Posterior cingulate gyrus (tissue), 11 donors: ENCODE measurements around the gene WWTR1.

Experiments used
- DNase-seq, 10 donors: peaks; one replicate each; pipeline versions ENCODE4 v3.0.0 to v3.0.0-alpha.2; 2020 to 2021; ENCODE audit warnings: mixed read lengths in 3 of 10
- intact Hi-C: fragments of 100-400 bp; cut with DNase I; formaldehyde crosslinking; loops from one replicate; pipeline ENCODE4 v1.15.1; 2023

WWTR1 gene

DNA sequence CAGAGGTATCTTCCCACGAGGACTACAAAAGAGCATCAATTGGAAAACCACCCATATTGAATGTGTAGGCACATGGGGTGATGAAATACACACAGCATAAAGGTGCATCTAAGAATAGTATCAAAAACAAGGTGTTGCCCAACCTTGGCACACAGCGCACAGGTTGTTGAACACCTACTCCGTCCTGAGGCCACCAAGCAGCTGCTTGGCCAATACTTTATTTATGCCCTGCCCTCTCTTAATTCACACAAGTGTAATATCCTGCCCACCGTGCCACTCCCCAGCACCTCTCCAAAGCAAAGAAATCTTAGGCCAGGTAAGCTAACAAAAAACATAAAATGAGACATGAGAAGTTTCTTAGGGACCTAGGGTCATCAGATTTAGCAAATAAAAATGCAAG, 31.2 kb downstream of the WWTR1 start:
- no peak for DNase-seq
- intact Hi-C loops: no loop called here

DNA sequence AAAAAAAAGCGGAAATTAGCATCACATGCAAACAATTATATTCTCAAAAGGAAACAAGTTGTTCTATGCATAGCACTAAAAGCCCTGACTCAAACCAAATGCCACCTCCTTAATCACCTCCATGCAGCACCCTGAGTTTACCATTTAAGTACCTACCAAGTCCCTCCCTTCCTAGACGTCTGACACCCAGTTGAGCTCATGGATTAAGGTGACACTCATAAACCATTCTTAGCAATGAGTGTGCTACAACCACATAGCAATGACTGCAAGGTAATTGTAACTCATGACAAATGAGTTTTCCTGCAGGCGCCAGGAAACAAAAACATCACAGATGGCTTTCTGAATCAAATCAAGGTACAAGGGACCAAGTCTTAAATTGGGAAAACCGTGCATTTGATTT, 32.0 kb downstream of the WWTR1 start:
- intact Hi-C loops: no loop called here

DNA sequence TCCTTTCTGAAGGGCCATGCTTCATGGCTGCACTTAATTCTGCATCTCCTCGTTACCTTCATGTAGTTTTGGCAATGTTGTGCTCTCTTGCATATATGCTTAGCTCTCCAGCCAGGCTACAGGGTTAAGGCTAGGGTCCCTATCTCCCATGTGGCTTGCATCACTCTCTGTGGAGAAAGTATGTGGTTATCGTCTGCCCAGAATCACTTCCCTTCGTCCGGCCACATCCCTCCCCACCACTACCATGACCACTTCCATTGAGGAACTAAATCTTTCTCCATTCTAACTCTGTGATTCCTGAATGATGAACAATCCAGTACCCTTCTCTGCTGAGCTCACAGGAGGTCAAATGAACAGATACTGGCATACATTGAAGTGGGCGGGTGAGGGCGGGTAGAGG, 34.0 kb downstream of the WWTR1 start:
- intact Hi-C loops: no loop called here
- no peak for DNase-seq

More for the DNA sequence above, 32.0 kb downstream of the WWTR1 start:
- DNase-seq: no peak

DNA sequence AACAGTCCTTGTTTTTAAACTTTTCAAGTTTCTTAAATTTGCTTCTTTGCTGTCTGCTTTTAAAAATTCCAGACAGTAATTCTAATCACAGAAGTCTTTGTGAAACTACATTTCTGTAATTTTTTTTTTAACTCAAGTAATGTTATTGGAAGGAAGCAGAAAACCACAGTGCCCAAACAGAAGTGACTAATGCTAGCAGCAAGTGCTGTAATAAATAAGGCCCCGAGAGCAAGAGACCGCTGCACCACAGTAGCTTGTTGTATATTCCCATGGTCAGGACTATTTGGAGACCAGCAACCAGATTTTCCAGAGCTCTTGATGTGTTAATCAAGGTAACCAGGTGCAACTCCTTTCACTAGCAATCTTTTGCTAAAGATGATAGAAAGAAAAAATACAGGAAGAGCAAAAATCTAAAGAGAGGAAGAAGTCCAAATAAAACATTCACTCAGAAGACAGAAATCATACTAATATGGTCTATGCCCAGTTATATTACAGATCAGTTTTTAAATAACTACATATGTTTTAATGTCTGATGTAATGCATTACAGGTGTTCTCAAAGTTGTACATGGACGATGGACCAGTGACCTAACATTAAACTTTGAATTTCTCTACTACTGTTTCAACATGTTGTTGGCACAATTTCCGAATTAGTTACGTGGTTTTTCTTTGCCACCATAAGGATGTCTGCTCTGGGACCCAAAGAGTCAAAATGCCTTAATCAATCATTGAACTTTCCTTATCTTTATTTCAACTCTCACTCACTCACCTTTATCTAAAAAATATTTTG, 36.4 kb downstream of the WWTR1 start:
- intact Hi-C loops: no loop called here
- DNase-seq: no peak

DNA sequence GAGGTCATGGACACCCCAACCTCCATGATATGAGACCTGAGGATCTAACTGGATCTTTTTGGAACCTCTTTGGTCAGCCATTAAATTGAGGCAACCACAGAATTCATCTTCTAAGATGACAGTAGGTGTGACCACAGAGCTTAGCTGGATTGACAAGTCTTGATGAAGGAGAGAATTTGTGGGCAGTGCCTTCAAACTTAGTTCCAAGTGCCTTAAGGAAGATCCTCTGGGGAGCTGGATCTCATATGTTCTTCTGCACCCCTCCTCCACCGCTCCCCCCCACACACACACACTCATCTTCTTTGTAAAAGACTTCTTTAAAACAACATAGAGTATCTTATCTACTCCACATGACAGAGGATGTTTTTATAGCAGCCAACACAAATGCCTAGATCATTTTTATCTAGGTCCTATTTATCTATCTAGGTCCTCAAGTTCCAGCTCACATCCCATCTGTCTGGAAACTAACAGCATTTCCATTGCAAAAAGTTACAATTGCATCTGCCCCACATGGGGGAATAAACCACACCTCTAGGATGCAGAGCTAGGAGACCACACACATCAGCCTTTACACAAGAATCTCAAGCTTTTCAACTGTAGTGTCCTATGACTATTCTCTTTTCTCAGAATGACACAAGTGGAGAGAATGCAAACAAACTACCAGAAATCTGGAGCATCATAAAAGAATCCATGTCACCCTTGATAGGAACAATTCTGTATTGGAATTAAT, 37.4 kb downstream of the WWTR1 start:
- DNase-seq: no peak
- intact Hi-C loops: no loop called here

DNA sequence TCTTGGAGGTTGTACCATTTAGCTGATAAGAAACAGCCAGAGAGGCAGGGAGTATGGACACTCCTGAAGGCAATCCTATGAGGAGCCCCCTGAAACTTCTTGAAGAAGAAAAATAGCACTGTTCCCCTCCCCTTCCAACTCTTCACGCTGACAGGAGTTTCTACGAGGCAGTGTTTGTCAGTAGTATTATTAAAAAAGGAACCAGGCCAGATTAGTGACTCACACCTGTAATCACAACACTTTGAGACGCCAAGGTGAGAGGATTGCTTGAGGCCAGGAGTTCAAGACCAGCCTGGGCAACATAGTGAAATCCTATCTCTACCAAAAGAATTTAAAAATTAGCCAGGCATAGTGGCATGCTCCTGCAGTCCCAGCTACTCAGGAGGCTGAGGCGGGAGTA, 38.7 kb downstream of the WWTR1 start:
- DNase-seq: no peak
- intact Hi-C loops: no loop called here

DNA sequence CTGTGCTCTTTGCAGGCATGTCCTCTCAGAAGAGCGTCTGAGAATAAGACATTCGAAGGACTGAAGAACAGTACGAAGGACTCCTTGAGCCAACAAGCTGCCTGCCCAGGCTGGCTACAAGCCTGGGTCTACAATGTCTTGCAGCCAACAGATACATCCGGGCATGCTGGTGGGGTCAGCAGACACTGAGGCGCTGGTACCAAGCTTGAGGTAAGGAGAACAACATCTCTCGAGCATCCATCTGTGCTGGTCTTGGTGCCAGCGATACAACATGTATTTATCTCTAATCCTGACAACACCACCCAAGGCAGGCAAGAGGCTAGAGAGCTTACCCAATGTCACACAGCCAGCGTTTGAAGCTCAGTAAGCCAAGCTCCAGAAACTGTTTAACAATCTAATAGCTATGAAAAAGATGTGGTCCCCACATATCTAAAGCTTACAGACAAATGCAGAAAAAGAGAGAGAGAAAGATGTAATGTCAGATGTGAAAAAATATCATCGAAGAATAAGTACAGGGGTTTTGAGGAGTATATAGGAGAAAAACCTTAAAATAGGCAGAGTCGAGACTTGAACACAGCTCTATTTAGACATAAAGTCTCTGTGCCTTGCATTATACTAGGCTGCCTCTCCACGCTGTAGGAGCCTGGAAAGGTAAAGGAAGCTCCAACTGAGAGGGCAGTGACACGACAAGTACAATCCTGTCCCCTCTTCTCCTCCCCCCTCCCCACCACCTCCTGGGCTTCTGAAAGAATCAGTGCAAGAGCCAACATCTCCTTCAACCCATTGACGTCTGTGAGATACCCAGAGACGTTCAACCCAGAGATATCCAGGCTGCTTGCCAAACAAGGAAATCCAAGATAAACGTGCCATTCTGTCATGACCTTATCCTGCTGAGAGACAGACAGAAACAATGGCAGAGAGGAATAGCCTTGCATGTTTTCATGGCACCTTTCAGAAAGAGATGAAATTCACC, 39.4 kb downstream of the WWTR1 start:
- intact Hi-C loops: no loop called here
- peak in 3 of 10 donors; percentile 12 to 31 (median 21) for DNase-seq

DNA sequence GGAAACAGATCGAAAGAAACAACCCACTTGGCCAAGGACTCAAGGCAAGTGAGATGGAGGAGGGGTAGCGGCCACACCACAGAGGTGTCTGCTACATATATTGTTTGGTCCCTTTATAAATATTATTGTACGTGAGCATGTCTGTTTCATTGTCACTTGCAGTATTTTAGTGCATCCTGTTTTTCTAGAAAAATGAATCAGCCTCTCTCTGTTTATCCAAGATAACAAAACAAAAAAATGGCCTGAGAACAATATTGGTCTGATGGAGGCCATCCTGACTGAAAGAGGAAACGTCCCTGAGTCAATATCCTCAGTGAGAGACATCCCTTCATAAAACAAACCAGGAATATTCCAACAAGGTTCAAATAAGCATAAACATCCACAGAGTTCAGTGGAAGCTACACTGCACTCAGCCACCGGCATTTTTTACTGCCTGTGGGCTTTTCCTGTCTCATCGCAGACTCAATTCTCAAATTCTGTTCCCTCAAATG, 42.0 kb downstream of the WWTR1 start:
- intact Hi-C loops: no loop called here

DNA sequence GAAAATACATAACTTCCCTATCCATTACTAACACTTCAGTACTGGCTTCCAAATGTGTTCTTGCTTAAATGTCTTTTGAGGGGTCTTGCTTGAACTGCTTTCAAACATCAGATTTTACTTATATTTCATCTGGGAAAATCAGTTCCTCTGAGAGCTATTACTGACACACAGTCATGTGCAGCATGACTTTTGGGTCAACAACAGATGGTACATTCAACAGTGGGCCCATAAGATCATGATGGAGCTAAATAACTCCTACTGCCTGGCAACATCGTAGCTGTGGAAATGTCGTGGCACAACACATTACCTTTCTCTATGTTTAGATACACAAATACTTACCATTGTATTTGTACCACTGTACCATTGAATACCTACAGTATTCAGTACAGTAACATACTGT, 43.8 kb downstream of the WWTR1 start:
- intact Hi-C loops: no loop called here
- DNase-seq: no peak

More for the DNA sequence above, 42.0 kb downstream of the WWTR1 start:
- no peak for DNase-seq

DNA sequence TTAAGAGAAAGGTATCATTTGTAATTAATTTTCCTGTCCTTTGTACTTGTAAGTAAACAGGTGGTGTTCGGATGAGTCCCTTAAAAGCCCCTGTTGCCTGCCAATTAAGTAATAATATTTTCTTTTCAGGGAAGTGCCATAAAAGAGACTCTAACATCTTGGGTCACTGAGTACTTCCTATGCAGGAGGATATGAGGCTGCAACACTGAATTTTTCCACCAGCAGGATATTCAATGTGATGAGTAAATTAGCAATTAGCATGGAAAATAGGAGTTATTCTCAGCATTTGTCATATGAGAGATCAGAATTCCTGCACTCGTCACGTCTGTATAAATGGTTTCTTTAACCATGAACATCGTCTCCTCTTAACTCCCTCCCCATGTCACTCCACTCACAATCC, 45.4 kb downstream of the WWTR1 start:
- intact Hi-C loops: no loop called here
- DNase-seq: no peak

DNA sequence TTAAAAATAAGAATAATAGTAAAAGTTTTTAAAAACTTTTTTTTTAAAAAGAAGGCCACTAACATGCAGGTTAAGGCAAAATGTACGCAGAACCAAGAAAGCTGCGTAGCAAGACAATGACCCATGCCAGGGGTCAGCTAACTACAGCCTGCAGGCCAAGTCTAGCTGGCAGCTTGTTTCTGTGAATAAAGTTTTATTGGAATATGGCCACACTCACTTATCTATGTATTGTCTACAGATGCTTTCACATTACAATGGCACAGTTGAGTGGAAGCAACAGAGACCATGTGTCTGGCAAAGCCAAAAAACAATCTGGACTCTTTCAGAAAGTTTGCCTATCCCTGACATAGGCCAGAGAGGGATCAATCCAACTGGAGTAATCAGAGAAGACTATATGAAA, 46.7 kb downstream of the WWTR1 start:
- DNase-seq: no peak
- intact Hi-C loops: no loop called here

DNA sequence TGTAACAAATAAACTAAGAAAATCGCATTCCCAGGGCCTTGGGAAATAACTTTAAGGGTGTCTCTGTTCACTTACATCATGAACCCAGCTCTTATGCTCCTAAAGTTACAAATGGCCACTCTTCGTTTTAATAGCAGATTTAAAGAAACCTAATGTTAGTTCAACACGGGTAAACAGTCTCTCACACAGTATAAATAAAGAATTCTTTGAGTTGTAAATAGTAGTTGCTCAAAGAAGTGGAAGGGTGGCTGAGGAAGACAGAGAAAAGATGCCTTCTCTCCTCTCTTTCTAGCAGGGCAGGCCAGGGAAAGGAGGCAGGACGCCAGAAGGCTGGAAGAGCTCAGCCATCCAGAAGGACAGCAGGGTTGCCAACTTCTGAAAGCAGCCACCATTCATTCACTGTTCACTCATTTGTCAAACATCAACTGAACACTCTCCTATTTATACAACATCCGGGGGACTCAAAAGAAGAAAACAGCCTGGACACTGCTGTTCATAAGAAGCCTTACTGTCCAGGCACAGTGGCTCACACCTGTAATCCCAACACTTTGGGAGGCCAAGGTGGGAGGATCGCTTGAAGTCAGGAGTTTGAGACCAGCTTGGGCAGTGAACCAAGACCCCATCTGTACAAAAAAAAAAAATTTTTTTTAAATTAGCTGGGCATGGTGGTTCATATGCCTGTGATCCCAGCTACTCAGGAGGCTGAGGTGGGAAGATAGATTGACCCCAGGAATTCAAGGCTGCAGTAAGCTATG, 47.3 kb downstream of the WWTR1 start:
- DNase-seq: peak in 7 of 10 donors; percentile 20 to 89 (median 53)
- intact Hi-C loops: no loop called here

DNA sequence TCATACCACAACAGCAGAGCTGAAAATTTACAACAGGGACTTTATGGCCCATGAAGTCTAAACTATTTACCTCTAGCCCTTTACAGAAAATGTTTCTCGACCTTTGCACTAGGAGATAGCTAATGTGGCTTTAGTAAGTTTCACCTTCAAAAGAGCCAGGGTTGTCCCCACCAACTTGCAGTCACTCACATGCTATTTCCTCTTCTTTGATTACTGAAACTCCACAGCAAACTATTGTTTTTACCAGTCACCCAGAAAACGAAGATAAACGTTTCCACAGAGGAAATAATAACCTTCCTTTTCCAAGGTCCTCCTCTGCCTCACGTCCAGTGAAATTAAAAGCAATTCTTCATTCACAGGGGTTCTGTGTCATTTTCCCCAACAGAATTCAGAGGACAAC, 48.2 kb downstream of the WWTR1 start:
- intact Hi-C loops: no loop called here
- DNase-seq: no peak

DNA sequence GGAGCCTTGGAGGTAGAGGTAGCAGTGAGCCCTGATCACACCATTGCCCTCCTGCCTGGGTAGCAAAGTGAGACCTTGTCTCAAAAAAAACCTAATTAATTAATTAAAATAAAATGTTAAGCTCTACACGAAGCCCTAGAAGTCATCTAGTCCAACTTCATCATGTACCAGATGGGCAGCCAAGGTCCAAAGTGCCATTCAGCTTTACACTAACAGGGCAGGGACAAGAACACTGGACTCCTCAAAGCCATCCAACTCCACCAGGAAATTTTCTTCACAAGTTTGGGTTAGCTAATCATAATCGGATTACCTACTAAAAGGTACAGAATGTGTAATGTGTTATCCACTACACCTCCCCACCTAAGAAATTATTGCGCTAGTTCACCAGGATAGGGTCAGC, 48.8 kb downstream of the WWTR1 start:
- intact Hi-C loops: no loop called here
- DNase-seq: no peak

DNA sequence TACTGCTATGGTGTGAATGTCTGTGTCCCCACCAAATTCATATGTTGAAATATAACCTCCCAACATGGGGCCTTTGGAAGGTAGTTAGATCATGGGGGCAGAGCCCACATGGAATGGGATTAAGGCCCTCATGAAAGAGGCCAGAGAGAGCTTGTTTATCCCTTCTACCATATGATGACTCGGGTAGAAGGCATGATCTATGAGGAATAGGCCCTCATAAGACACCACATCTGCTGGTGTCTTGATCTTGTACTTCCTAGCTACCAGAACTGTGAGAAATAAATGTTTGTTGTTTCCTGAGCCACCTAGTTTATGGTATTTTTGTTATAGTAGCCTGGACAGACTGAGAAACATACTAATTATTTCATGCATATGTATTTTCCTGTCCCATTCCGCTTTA, 51.9 kb downstream of the WWTR1 start:
- intact Hi-C loops: no loop called here

DNA sequence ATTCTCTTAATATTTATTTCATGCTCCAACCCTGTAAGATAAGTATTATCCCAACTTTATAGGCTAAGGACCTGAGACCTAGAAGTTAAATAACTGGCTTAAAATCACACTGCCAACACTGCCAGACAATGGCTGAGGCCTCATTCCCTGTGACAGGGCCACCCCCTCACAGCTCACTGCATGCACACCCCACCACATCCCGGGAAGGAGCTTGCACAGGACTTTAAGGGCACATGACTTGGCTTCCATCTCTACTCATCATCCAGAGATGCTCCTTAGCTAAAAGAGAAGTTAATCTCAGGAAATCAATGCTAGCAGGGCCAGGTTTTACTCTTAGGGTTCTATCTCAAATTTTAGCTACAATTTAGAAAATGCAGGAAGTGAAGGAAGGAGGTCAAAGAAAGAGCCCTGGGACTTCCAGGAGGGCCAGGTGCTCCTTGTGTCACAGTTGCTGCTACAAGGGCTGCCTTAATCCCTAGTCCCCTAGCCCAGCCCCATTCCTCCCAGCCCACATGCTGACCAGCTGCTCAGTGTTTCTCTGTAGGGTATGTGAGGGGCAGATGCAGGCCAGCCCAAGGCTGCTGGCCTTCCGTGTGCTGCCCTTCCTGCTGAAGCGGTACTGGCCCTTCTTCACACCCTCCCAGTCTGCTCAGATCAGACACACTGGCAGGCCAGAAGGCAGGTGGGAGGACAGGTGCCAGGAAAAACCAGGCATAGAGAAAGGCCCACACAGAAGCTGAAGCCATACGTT, 53.5 kb downstream of the WWTR1 start:
- intact Hi-C loops: no loop called here
- no peak for DNase-seq

More for the DNA sequence above, 51.9 kb downstream of the WWTR1 start:
- DNase-seq: no peak

DNA sequence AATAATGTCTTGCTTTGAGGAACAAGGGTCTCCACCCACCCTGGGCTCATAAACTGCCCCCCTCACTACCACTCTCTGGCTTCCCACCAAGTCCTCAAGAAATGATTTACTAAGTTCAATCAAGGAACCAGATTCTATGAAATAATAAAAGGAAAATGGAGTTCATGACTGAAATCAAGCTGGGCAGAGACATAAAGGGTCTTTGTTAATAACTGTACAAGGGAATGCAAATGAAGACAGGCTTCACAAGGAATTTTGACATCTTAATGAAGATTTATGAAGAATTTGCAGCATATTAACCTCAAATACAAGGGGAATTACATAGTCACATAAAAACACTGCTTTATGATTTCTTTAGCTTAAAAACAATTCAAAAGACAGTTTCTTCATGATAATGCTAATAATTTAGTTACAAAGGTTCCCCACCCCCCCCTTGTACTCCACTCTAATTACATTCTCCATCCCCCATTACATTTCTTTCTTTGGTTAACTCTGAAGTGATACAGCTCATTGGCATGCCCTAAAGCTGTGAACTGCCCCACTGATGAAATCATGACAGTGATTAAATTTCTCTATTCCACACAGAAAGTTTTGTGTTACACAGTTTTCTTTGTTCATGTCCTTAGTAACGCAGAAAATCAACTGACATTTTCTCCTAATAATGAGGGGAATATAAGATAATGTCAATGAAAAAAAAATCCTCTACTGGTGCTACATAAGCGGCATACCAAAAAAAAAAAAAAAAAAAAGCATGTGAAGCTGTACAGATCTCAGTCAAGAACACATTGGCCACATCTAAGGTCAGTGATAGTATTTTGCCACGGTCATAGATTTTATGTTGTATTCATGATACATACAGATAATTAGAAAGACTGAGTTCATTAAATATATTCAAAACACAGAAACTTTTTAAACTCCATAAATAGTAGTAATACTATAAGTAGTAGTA, 54.4 kb downstream of the WWTR1 start:
- no peak for DNase-seq
- intact Hi-C loops: no loop called here

DNA sequence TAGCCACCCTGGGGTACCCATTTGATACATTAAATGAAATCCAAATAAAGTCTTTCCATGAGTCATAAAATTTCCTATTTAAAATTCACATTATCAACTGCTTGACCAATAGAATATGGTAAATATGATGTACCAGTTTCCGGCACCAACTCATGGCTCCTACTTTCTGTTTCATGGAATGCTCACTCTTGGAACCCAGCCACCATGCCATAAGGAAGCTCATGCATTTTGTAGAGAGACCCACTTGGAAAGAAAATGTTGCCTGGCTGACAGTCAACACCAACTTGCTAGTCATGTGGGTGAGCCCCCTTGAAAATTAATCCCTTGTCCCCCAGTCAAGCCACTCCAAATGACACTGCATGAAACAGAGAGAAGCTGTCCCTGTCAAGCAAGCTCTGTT, 57.2 kb downstream of the WWTR1 start:
- intact Hi-C loops: no loop called here
- no peak for DNase-seq
